GM18508 (cell line): ENCODE measurements around the gene KRTAP4-9.
"Not testable (repeated sequence)": the region's sequence is repeated elsewhere in the genome, so short reads cannot be mapped to it uniquely, and the experiment has no call there.

ENCODE experiments used
- ATAC-seq: cut with Tn5 transposase; IDR thresholded peaks from one replicate; pipeline ENCODE4 v1.9.1; 2021; ENCODE audit warnings: moderate number of reproducible peaks; ENCODE audit not compliant: insufficient read depth, unreplicated experiment

KRTAP4-9 gene

DNA sequence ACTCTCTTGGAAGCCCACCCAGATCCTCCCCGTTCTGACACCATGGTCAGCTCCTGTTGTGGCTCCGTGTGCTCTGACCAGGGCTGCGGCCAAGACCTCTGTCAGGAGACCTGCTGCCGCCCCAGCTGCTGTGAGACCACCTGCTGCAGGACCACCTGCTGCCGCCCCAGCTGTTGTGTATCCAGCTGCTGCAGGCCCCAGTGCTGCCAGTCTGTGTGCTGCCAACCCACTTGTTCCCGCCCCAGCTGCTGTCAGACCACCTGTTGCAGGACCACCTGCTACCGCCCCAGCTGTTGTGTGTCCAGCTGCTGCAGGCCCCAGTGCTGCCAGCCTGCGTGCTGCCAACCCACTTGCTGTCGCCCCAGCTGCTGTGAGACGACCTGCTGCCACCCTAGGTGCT is at the start of gene KRTAP4-9:
Gene KRTAP4-9, plus strand, starts transcription at position 43 of the 400 bp plus-strand sequence. Its CDS starts 0 bp downstream, at position 43.
- ATAC-seq: not testable (repeated sequence)

- no peak for ATAC-seq
These were observed 47.6 kb upstream of the KRTAP4-9 start for GRCh38 chr17:41057547-41057946.

- no peak for ATAC-seq
These were observed 46.4 kb upstream of the KRTAP4-9 start for GRCh38 chr17:41058741-41059140.

DNA sequence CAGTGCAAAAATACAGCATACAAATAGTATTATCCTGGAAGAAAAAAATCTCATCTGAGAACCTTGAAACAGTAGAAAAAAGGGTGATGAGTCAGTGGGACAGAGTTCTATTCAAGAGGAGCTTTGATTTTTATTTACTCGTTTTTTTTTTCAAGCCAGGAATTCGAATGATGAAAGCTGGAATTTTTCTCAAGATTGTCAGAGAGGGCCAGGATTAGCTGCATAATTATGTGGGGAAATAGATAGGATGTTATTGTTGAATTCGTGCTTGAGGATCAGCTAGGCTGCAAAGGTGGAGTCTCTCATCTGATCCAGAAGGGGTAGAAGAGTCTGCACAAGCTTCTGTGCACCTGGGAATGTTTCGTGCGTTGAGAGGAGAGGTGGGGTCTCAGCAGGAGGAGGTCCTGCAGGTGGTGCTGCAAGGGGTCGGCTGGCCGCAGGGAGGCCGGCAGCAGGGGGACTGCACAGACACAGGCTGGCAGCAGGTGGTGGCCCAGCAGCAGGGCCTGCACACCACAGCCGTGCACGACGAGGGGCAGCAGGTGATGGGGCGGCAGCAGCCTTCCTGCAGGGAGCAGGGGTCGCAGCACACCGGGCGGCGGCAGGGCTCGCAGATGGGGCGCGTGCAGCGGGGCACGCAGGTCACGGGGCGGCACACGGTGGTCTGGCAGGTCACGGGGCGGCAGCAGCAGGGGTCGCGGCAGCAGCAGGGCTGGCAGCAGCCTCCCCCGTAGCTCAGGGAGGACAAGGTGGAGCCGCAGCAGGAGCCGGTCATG is 45.7 kb upstream of the KRTAP4-9 start:
- ATAC-seq: not testable (repeated sequence)

- ATAC-seq: no peak
These were observed 45.1 kb upstream of the KRTAP4-9 start, which contains the start of gene KRTAP2-3 for GRCh38 chr17:41060052-41060604. Gene KRTAP2-3 (minus strand): TSS chr17:41060114. CDS start chr17:41060050, 64 bp downstream.

- no peak for ATAC-seq
These were observed 43.2 kb upstream of the KRTAP4-9 start for GRCh38 chr17:41061964-41062363.

GRCh38 chr17:41063449-41063848 is 41.7 kb upstream of the KRTAP4-9 start:
- ATAC-seq: no peak

DNA sequence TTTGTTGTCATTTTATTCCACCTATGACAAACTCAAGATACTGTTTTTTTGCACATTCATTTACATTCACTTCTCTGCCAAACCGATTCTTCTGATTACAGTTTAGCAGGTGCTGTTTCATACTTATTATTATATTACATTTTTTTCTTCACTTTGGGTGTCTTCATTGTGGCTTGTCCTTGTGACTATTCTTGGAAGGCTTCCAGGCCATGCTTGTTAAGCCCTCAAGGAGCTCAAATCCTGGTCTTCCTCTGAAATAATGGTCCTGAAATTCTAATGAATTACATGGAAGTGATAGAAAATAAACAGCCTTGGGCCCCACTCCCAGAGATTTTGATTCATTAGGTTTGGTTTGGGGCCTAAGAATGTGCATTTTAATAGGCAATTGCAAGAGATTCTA is 40.9 kb upstream of the KRTAP4-9 start:
- ATAC-seq: no peak

- not testable (repeated sequence) for ATAC-seq
These were observed 40.0 kb upstream of the KRTAP4-9 start for GRCh38 chr17:41065016-41065689.

DNA sequence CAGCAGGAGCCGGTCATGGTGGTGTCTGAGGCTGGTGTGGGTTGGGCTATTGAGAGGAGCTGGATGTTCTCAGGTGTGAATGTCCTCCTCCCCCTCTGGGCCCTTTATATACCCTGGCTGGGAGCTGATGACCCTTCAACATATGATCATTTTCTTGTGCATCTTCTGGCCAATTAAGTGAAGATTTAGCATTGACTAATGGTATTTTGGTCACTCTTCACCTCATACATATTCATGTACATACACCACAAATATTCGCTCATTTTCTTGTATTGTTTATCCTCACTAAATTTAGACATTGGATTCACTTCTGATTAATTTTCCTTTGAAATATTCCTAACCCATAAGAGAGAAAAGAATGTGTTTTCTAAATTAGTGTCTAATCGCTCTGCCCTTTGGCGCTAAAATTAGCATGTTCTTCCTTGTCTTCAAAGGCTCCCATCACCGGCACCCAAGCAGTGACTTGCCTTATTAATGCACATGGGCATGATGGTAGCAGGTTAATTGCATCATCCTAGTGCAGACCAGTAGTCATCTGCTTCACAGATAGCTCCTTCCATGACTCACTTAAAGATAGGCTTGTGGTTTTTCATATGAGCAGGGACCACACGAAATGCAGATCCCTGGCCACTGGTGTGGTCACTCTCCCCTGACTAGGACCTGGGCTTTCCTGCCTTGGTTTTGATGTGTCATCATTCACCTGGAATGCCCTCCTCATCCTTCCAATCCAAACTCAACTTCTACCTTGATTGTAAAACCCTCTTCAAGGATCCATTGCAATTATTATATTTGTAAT is 39.2 kb upstream of the KRTAP4-9 start, which contains the start of gene KRTAP2-4:
Gene KRTAP2-4, minus strand, starts transcription at position 51 of the 796 bp plus-strand sequence. Its CDS starts 34 bp downstream, at position 17.
- ATAC-seq: no peak

- ATAC-seq: no peak
These were observed 37.9 kb upstream of the KRTAP4-9 start for GRCh38 chr17:41067281-41067680.

DNA sequence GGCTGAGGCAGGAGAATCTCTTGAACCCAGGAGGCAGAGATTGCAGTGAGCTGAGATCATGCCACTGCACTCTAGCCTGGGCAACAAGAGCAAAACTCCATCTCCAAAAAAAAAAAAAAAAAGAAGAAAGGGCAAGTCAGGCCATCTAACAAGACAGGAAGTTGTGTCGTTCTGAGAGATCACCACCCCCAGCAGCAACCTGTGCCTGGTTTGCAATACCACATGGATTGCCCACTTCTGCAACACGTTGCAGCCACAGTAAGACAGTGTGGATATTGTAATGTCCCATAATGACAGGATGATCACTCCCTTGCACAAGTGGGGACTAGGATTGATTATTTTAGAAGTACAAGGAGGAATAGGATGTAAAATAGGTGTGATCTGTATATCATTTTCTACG is 36.2 kb upstream of the KRTAP4-9 start:
- no peak for ATAC-seq

DNA sequence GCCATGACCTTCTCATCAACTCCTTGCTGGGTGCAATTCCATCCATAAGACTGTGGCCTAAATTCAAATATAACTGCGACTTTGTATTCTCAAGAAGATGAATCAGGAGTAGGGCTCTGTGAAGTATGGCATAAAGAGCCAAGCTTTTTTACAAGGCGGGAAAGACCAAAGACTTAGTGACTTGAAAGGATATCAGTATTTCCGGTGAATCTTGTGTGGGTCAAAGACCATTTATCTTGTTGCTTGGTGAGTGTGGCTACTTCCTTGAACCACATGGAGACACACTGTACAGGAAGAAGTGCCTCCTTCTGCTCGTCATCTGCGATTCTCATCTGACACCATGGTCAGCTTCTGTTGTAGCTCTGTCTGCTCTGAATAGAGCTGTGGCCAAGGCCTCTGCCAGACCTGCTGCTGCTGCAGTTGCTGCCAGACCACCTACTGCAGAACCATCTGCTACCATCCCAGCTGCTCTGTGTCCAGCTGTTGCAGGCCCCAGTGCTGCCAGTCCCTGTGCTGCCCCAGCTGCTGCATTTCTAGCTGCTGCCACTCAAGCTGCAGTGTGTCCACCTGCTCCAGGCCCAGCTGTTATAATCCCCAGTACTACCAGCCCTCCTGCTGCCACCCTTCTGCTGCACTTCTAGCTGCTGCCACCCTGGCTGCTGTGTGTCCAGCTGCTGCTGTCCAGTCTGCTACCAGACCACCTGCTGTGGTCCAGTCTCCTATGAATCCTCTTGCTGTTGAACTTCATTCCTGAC is 33.4 kb upstream of the KRTAP4-9 start:
- ATAC-seq: no peak

DNA sequence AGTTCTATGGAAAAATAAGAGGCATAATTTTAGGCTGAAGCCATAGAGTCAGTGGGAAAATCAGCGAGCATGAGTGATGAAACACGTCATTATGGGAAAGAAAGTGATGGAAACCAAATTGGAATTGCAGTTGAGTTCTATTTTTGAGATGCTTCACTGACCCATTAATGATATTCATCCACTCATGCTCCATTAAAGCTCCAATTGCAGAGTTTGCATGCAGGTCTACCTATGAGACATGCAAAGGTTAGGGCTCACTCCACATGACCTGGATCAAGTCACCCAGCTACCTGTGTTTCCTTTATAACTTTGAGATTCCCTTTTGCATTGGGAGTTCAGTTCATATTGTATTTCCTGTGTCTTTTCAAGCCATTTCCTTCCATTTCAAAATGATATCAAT is 31.5 kb upstream of the KRTAP4-9 start:
- no peak for ATAC-seq

DNA sequence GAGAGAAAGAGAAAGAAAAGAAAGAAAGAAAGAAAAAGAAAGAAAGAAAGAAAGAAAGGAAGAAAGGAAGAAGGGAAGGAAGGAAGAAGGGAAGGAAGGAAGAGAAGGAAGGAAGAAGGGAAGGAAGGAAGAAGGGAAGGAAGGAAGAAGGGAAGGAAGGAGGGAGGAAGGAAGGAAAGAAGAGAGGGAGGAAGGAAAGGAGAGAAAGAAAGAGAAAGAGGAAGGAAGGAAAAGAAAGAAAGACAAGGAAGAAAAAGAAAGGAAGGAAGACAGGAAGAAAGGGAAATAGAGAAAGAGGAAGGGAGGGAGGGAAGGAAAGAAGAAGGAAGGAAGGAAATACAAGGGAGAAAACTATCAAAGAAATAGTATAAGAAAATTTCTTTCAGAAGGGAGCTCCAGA is 28.4 kb upstream of the KRTAP4-9 start:
- no peak for ATAC-seq

DNA sequence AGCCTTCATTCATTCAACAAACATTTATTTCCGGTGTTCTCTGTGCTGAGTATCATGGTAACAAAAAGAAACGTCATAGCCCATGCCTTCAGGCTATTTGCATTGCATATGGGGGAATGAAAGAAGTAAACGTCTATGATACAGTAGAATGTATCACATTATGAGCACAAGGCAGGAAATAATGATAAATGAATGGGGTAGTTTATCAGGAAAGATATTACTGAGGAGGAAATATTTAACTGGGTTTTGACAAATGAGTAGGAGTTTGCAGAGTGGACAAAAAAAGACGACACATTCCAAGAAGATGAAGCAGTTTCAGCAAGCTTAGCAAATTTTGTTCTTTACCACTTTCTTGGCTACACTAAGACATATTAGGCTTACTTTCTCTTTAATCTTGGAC is 22.6 kb upstream of the KRTAP4-9 start:
- no peak for ATAC-seq

DNA sequence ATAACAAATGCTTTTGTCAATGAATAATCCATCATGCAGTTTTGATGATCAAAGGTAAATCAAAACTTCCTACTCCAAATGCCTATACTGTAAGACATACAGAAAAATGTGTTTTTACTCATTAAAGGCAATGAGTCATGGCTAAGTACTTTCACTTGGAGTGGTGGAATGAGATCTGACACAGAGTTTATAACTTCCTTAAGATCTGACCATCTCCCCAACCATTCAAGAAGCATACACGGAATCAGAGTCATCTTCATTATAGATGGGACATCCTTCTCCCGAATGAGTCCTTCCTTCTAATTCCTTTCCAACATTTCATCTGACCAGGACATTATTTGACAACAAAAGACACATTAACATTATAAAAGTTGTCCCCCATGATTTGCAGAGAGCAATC is 21.8 kb upstream of the KRTAP4-9 start:
- ATAC-seq: not testable (repeated sequence)

- ATAC-seq: not testable (repeated sequence)
These were observed 20.9 kb upstream of the KRTAP4-9 start, which contains the start of gene KRTAP4-7 for GRCh38 chr17:41084100-41084856. Gene KRTAP4-7 (plus strand): TSS chr17:41084150. CDS start chr17:41084207, 57 bp downstream.
